Glutamatergic neuron (in vitro differentiated cells): ENCODE results near the gene GLA. TPM values are rescaled to one million over a fixed set of nuclear protein-coding genes. Genes with fewer than 3 reads are reported as not detected.

Source experiments
- DNase-seq: peaks from one replicate; pipeline ENCODE4 v3.0.0; 2022
- H3K27ac Mint-ChIP-seq: one replicate; pipeline ENCODE4 v1.8.0; 2020; ENCODE audit warnings: mild to moderate bottlenecking, mixed read lengths, inconsistent platforms; ENCODE audit not compliant: unreplicated experiment
- H3K27me3 Mint-ChIP-seq: one replicate; pipeline ENCODE4 v1.8.0; 2020; ENCODE audit warnings: mild to moderate bottlenecking, moderate library complexity, mixed read lengths, inconsistent platforms; ENCODE audit not compliant: unreplicated experiment
- H3K36me3 Mint-ChIP-seq: one replicate; pipeline ENCODE4 v1.8.0; 2020; ENCODE audit warnings: mild to moderate bottlenecking, mixed read lengths, inconsistent platforms; ENCODE audit not compliant: unreplicated experiment
- H3K4me1 Mint-ChIP-seq: one replicate; pipeline ENCODE4 v1.8.0; 2020; ENCODE audit warnings: mild to moderate bottlenecking, low read depth, mixed read lengths, inconsistent platforms; ENCODE audit not compliant: unreplicated experiment
- H3K4me3 Mint-ChIP-seq: one replicate; pipeline ENCODE4 v1.8.0; 2020; ENCODE audit warnings: mild to moderate bottlenecking, mixed read lengths, inconsistent platforms; ENCODE audit not compliant: unreplicated experiment
- H3K9me3 Mint-ChIP-seq: one replicate; pipeline ENCODE4 v1.8.0; 2020; ENCODE audit warnings: mild to moderate bottlenecking, moderate library complexity, mixed read lengths, inconsistent platforms; ENCODE audit not compliant: unreplicated experiment
- CTCF ChIP-seq: fragments of 200-600 bp; sonication (generic); IDR thresholded peaks from one replicate; pipeline ENCODE4 v1.5.0; 2021; ENCODE audit not compliant: partially characterized antibody, unreplicated experiment
- total RNA-seq: library from RNA; stranded (reverse); fragmentation: NEBNext Ultra II Directional; extraction: Animal tissue kit (Norgen Biotek cat#: 25700); gene quantifications from one replicate; pipeline ENCODE4 v1.2.1, GENCODE V29; 2021; ENCODE audit not compliant: unreplicated experiment

GLA gene
- total RNA-seq, 1 donor from 2014 or later, result 29.4 TPM

DNA sequence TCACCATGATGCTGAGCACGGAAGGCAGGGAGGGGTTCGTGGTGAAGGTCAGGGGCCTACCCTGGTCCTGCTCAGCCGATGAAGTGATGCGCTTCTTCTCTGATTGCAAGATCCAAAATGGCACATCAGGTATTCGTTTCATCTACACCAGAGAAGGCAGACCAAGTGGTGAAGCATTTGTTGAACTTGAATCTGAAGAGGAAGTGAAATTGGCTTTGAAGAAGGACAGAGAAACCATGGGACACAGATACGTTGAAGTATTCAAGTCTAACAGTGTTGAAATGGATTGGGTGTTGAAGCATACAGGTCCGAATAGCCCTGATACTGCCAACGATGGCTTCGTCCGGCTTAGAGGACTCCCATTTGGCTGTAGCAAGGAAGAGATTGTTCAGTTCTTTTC is 4.3 kb upstream of the GLA start:
- Mint-ChIP-seq H3K36me3 (no peaks in the 10 kb centered on the region), H3K4me3 (peak overlapping the region; percentile 30), H3K4me1 (peaks cover 10% of the 10 kb centered on the region), H3K27ac (no peak overlapping the region), H3K27me3 (peaks cover 7% of the 10 kb centered on the region), H3K9me3 (peaks cover 7% of the 10 kb centered on the region)
- no peak for TF ChIP-seq CTCF
- no peak for DNase-seq

- peaks cover 7% of the 10 kb centered on the region for H3K27me3 Mint-ChIP-seq
- H3K36me3 Mint-ChIP-seq, result no peaks in the 10 kb centered on the region
- TF ChIP-seq CTCF, result no peak
- H3K9me3 Mint-ChIP-seq, result peaks cover 7% of the 10 kb centered on the region
- DNase-seq, result no peak
- H3K27ac Mint-ChIP-seq, result no peak overlapping the region
- peak overlapping the region; percentile 76 for H3K4me3 Mint-ChIP-seq
- peaks cover 7% of the 10 kb centered on the region for H3K4me1 Mint-ChIP-seq
These were observed 2.7 kb upstream of the GLA start for GRCh38 chrX:101410461-101410860.

GRCh38 chrX:101409043-101409442 is 1.3 kb upstream of the GLA start:
- no peak for TF ChIP-seq CTCF
- H3K36me3 Mint-ChIP-seq, result no peaks in the 10 kb centered on the region

GRCh38 chrX:101408532-101408841 is 762 bp upstream of the GLA start:
- H3K27me3 Mint-ChIP-seq, result peaks cover 7% of the 10 kb centered on the region
- H3K9me3 Mint-ChIP-seq, result peaks cover 7% of the 10 kb centered on the region
- peak; percentile 11 for TF ChIP-seq CTCF
- no peak for DNase-seq
- H3K4me3 Mint-ChIP-seq, result peak overlapping the region; percentile 95
- no peaks in the 10 kb centered on the region for H3K36me3 Mint-ChIP-seq
- H3K27ac Mint-ChIP-seq, result peak overlapping the region; percentile 98
- peaks cover 7% of the 10 kb centered on the region for H3K4me1 Mint-ChIP-seq

More at GRCh38 chrX:101409043-101409442, 1.3 kb upstream of the GLA start:
- Mint-ChIP-seq H3K27ac (peak overlapping the region; percentile 98), H3K27me3 (peaks cover 7% of the 10 kb centered on the region), H3K9me3 (peaks cover 7% of the 10 kb centered on the region), H3K4me1 (peaks cover 7% of the 10 kb centered on the region), H3K4me3 (peak overlapping the region; percentile 95)
- no peak for DNase-seq

DNA sequence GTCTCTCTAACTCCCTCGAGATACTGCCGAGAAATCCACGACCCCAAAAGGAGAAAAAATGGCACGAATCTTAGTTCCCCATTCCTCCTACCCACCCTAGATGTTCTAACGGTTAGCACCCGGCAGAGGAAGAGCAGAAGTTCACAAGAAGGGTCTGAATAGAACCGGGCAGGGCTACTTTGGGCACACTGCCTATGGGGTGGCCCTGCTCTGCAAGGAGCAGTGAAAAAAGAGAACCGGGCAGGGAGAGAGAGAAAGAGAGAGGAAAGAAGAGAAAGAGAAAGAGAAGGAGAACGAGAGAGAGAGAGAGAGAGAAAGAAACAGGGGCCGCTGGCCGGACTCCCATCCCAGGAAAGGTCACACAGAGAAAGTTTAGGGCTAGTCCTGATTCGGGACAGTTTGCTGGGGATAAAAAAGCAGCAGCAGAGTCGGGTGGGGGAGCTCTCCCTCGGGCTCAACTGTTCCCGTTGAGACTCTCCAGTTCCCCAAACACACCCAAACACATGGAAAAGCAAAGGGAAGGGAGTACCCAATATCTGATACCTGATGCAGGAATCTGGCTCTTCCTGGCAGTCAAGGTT is 468 bp downstream of the GLA start:
- Mint-ChIP-seq H3K4me3 (peak overlapping the region; percentile 95), H3K9me3 (peaks cover 7% of the 10 kb centered on the region), H3K4me1 (peaks cover 7% of the 10 kb centered on the region), H3K27ac (peak overlapping the region; percentile 98), H3K36me3 (no peaks in the 10 kb centered on the region), H3K27me3 (peaks cover 4% of the 10 kb centered on the region)
- no peak for TF ChIP-seq CTCF
- no peak for DNase-seq
